Stimulated activated CD4-positive, alpha-beta T cell treated with anti-CD3 and anti-CD28 coated beads, Interleukin-15, amount 100 ng/mL, for 1 hour (primary cell): ENCODE data around the gene FMNL2.

ENCODE experiments used
- DNase-seq, 2 donors: peaks; one replicate each; pipeline ENCODE4 v3.0.0-alpha.2; 2020; ENCODE audit warnings: low read depth in 1 of 2, low spot score in 1 of 2

The FMNL2 gene

GRCh38 chr2:152337511-152337903 is 2.5 kb downstream of the FMNL2 start:
- no peak for DNase-seq

GRCh38 chr2:152339556-152340286 is 4.7 kb downstream of the FMNL2 start:
- no peak for DNase-seq

GRCh38 chr2:152342259-152343046 is 7.5 kb downstream of the FMNL2 start:
- no peak for DNase-seq

- DNase-seq, result no peak
Observed at GRCh38 chr2:152343426-152343825, 8.5 kb downstream of the FMNL2 start.

GRCh38 chr2:152344579-152345195 is 9.7 kb downstream of the FMNL2 start:
- DNase-seq, result no peak

GRCh38 chr2:152347076-152347475 is 12.1 kb downstream of the FMNL2 start:
- no peak for DNase-seq

GRCh38 chr2:152348388-152348787 is 13.4 kb downstream of the FMNL2 start:
- no peak for DNase-seq

- no peak for DNase-seq
Observed at GRCh38 chr2:152349416-152349815, 14.4 kb downstream of the FMNL2 start.

GRCh38 chr2:152350155-152350679 is 15.2 kb downstream of the FMNL2 start:
- DNase-seq, result no peak

GRCh38 chr2:152352616-152353015 is 17.6 kb downstream of the FMNL2 start:
- no peak for DNase-seq

- no peak for DNase-seq
Observed at GRCh38 chr2:152353364-152353763, 18.4 kb downstream of the FMNL2 start.

GRCh38 chr2:152354069-152354755 is 19.2 kb downstream of the FMNL2 start:
- DNase-seq, result no peak

- no peak for DNase-seq
Observed at GRCh38 chr2:152354909-152355308, 19.9 kb downstream of the FMNL2 start.

- DNase-seq, result no peak
Observed at GRCh38 chr2:152355409-152355831, 20.4 kb downstream of the FMNL2 start.

GRCh38 chr2:152359573-152360363 is 24.8 kb downstream of the FMNL2 start:
- no peak for DNase-seq

- no peak for DNase-seq
Observed at GRCh38 chr2:152363936-152364335, 29.0 kb downstream of the FMNL2 start.

GRCh38 chr2:152367547-152368390 is 32.8 kb downstream of the FMNL2 start:
- no peak for DNase-seq

GRCh38 chr2:152369176-152369860 is 34.3 kb downstream of the FMNL2 start:
- no peak for DNase-seq

GRCh38 chr2:152370783-152371182 is 35.8 kb downstream of the FMNL2 start:
- DNase-seq, result no peak
